ENCODE results near the gene SRM. TPM values are rescaled to one million over a fixed set of nuclear protein-coding genes. Genes with fewer than 3 reads are reported as not detected.

SRM gene
- total RNA-seq, 4 donors from 2014 or later, result 17.1 to 40.2 (median 25.0) TPM

DNA sequence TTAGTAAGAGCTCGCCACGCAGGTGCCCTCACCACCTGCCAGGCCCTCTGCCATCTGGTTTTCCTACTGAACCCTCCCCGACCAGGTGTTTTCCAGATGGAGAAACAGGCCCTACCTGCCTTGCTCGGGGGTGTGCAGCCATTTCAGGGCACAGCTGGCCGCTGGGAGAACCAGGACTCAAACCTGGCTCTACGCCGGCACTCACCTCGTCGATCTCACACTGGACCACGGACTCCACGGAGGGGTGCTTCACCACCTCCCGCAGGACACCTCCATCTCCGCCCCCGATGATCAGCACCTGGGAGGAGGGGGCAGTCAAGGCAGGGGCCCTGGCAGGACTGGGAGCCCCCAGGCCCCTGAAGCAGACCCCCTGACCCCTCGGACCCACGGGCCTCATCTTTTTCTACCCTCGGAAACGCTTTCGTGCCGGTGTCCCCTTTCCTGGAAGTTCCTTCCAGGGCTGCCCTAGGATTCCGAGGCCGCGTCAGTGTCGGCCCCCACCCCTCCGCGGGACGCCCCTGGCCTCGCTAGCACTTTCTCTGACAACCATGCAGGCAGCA, 1.1 kb downstream of the SRM start:
- no peaks in the 10 kb centered on the region for H3K27me3 ChIP-seq
- H3K4me1 ChIP-seq, result peaks cover 12 to 17% of the 10 kb centered on the region in 2 donors
- H3K9me3 ChIP-seq, result no peaks in the 10 kb centered on the region
- peak overlapping the region in 1 of 3 donors; percentile 21 for H3K27ac ChIP-seq
- TF ChIP-seq CTCF (IDR thresholded peaks at IDR 0.05), result no peak
- TF ChIP-seq POLR2A (IDR thresholded peaks at IDR 0.05), result no peak
- peak overlapping the region in 1 of 3 donors; percentile 97 for H3K4me3 ChIP-seq (replicated peaks in 1 of 3)
- peaks cover 18 to 23% of the 10 kb centered on the region in 2 donors for H3K36me3 ChIP-seq
- no peak for DNase-seq
- 55 to 65% methylated on average over 23 to 28 of the region's 28 CpGs for WGBS, 2 donors
- intact Hi-C loops (cut with DNase I), result no loop called here

DNA sequence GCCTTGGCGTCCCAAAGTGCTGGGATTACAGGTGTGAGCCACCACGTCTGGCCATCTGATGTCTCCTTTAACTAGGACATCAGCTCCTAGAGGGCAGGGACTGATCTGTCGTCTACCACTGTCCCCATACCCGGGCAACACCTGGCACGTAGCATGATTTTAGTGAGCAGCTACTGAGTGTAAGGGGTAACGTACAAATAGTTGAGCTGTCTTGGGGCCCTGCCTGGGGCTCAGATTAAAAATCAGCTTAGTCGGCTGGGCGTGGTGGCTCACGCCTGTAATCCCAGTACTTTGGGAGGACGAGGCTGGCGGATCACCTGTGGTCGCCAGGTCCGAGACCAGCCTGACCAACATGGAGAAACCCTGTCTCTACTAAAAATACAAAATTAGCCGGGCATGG, 1.8 kb downstream of the SRM start:
- DNase-seq, result no peak
- Histone ChIP-seq H3K4me1 (peaks cover 12 to 17% of the 10 kb centered on the region in 2 donors), H3K9me3 (no peaks in the 10 kb centered on the region), H3K36me3 (peaks cover 18 to 23% of the 10 kb centered on the region in 2 donors), H3K4me3 (replicated peaks in 1 of 3) (no peak overlapping the region), H3K27ac (no peak overlapping the region), H3K27me3 (no peaks in the 10 kb centered on the region)
- intact Hi-C loops (cut with DNase I), result no loop called here
- 96 to 99% methylated on average over 14 of the region's 14 CpGs for WGBS, 2 donors
- TF ChIP-seq POLR2A (IDR thresholded peaks at IDR 0.05) (no peak), CTCF (IDR thresholded peaks at IDR 0.05) (no peak)

DNA sequence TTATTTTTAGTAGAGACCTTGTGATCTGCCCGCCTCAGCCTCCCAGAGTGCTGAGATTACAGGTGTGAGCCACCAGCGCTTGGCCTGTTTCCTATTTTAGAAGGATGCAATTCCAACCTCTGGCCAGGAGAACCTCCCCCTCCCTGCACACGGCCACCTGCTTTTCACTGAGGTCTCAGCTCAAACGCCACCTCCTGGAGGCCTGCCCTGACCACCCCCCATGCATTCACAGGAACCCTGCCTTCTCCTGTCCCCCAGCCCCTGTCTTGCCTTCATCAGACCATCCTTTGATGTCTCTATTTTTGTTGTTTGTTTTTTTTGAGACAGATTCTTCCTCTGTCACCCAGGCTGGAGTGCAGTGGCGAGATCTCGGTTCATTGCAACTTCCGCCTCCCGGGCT, 2.3 kb downstream of the SRM start:
- Histone ChIP-seq H3K27me3 (no peaks in the 10 kb centered on the region), H3K4me3 (replicated peaks in 1 of 3) (no peak overlapping the region), H3K9me3 (no peaks in the 10 kb centered on the region), H3K36me3 (peaks cover 18 to 23% of the 10 kb centered on the region in 2 donors), H3K27ac (no peak overlapping the region), H3K4me1 (peaks cover 12 to 17% of the 10 kb centered on the region in 2 donors)
- intact Hi-C loops (cut with DNase I), result no loop called here
- 92 to 94% methylated on average over 8 of the region's 8 CpGs for WGBS, 2 donors
- no peak for DNase-seq
- TF ChIP-seq POLR2A (IDR thresholded peaks at IDR 0.05) (no peak), CTCF (IDR thresholded peaks at IDR 0.05) (no peak)

DNA sequence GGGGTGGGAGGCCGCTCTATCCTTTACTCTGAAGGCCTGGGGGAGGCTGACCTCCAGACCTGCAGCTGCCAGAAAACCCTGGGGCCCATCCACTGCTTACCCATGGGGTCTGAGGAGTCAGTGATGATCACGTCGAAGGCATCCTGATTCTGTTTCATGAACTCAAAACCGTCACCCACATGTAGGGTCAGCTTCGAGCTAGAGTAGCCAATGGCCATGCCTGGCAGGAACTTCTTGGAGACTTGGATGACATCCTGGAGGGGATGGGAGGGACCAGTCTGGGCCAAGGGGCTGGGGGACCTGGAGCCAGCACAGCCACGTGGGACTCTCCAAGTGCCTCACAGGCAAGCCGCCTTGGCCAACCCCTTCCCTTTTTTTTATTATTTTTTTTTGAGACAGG, 3.3 kb downstream of the SRM start:
- H3K27ac ChIP-seq, result no peak overlapping the region
- H3K4me3 ChIP-seq (replicated peaks in 1 of 3), result no peak overlapping the region
- H3K36me3 ChIP-seq, result peaks cover 18 to 23% of the 10 kb centered on the region in 2 donors
- no peak for DNase-seq
- H3K9me3 ChIP-seq, result no peaks in the 10 kb centered on the region
- WGBS, 2 donors, result 94 to 96% methylated on average over 5 to 7 of the region's 7 CpGs
- intact Hi-C loops (cut with DNase I), result no loop called here
- TF ChIP-seq CTCF (IDR thresholded peaks at IDR 0.05), result no peak
- no peak for TF ChIP-seq POLR2A (IDR thresholded peaks at IDR 0.05)
- no peaks in the 10 kb centered on the region for H3K27me3 ChIP-seq
- peaks cover 12 to 17% of the 10 kb centered on the region in 2 donors for H3K4me1 ChIP-seq

GRCh38 chr1:11055676-11056075, 4.1 kb downstream of the SRM start:
- Histone ChIP-seq H3K27ac (no peak overlapping the region), H3K9me3 (no peaks in the 10 kb centered on the region), H3K4me3 (replicated peaks in 1 of 3) (no peak overlapping the region), H3K36me3 (peaks cover 18 to 23% of the 10 kb centered on the region in 2 donors), H3K27me3 (no peaks in the 10 kb centered on the region), H3K4me1 (peaks cover 8 to 9% of the 10 kb centered on the region in 2 donors)
- WGBS, 2 donors, result 95 to 96% methylated on average over 9 to 11 of the region's 12 CpGs
- intact Hi-C loops (cut with DNase I), result no loop called here
- TF ChIP-seq CTCF (IDR thresholded peaks at IDR 0.05) (no peak), POLR2A (IDR thresholded peaks at IDR 0.05) (no peak)
- DNase-seq, result no peak
